ENCODE data around the gene LHB. TPM values are rescaled to one million over a fixed set of nuclear protein-coding genes. Genes with fewer than 3 reads are reported as not detected.

The LHB gene
- total and polyA plus RNA-seq, 2 of the 4 experiments (the other 2 are of a cell fraction), result not detected

DNA sequence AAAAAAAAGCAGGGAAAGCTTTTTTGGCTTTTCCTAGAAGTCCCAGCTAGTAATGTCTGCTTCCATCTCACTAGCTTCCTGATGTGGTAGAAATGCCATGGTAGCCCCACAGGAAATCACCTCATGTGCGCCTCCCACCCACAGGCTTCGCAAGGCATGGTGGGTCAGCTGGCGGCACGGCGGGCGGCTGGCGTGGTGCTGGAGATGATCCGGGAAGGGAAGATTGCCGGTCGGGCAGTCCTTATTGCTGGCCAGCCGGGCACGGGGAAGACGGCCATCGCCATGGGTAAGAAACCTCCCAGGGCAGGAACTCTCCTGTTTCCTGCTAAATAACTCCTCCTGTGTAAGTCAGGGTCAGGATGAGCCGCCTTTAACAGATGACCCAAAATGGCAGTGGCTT, 12.8 kb downstream of the LHB start:
- H2BK15ac ChIP-seq (ENCODE audit: low read depth, low read length), result no peak overlapping the region
- no peak overlapping the region for H3K14ac ChIP-seq (replicated peaks; ENCODE audit: low read depth, low read length)
- no peak overlapping the region for H3K23ac ChIP-seq (ENCODE audit: low read depth, low read length)
- no peak overlapping the region for H3K18ac ChIP-seq (ENCODE audit: low read depth, low read length)
- H3K36me3 ChIP-seq (ENCODE audit: control insufficient read depth, insufficient read depth, low read length), result peaks cover 36% of the 10 kb centered on the region
- TF ChIP-seq POLR2A (IDR thresholded peaks at IDR 0.05; ENCODE audit: low read depth, low read length) (no peak), BHLHE40 (IDR thresholded peaks at IDR 0.05; ENCODE audit: low read depth, low read length) (no peak), CEBPB (IDR thresholded peaks at IDR 0.05; ENCODE audit: low read depth, low read length) (no peak), RCOR1 (IDR thresholded peaks at IDR 0.05; ENCODE audit: insufficient replicate concordance, low read length) (no peak), RFX5 (IDR thresholded peaks at IDR 0.05; ENCODE audit: low read depth, low read length) (no peak)
- TF ChIP-seq, protein P1, sequence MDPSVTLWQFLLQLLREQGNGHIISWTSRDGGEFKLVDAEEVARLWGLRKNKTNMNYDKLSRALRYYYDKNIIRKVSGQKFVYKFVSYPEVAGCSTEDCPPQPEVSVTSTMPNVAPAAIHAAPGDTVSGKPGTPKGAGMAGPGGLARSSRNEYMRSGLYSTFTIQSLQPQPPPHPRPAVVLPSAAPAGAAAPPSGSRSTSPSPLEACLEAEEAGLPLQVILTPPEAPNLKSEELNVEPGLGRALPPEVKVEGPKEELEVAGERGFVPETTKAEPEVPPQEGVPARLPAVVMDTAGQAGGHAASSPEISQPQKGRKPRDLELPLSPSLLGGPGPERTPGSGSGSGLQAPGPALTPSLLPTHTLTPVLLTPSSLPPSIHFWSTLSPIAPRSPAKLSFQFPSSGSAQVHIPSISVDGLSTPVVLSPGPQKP (IDR thresholded peaks at IDR 0.05; ENCODE audit: borderline replicate concordance, low read depth, low read length), result no peak
- no peak overlapping the region for H2AK9ac ChIP-seq (replicated peaks; ENCODE audit: low read depth, low read length, poor library complexity)
- no peaks in the 10 kb centered on the region for H3K27me3 ChIP-seq (ENCODE audit: control insufficient read depth, insufficient read depth, low read length)
- intact Hi-C loops (cut with micrococcal nuclease) (no loop called here), dilution Hi-C loops (cut with HindIII; ENCODE audit: low sequenced_read_pairs, unreplicated experiment) (no loop called here), in situ Hi-C loops (cut with MboI; ENCODE audit: low sequenced_read_pairs) (no loop called here)
- H3K4me2 ChIP-seq (ENCODE audit: low read depth, low read length), result no peak overlapping the region
- ATAC-seq (ENCODE audit: low read depth) (no peak), DNase-seq (no peak)
- no peak overlapping the region for H4K91ac ChIP-seq (ENCODE audit: insufficient read depth, low read depth, low read length)
- no peak overlapping the region for H2BK120ac ChIP-seq (ENCODE audit: low read depth, low read length)
- H4K20me1 ChIP-seq (ENCODE audit: insufficient read depth, low read length), result peaks cover 9% of the 10 kb centered on the region
- no peaks in the 10 kb centered on the region; the same call in 1 of the 2 replicates for H3K9me1 ChIP-seq (ENCODE audit: insufficient read depth, low read length)
- 100% methylated on average over 5 of the region's 15 CpGs; no CpG with 5 or more reads in 1 of the 2 experiments for WGBS, 2 experiments (ENCODE audit: extremely low coverage in 2 of 2, insufficient read length in 1 of 2)
- H3K27ac ChIP-seq (ENCODE audit: insufficient read depth, low read length), result no peak overlapping the region
- CTCF ChIA-PET, result interaction anchor here (1.9 kb wide), 1 partner anchor 11 kb away, joined by 5 read pairs; the partner anchor contains the start of genes GYS1 and RUVBL2
- H4K8ac ChIP-seq (ENCODE audit: low read depth in 2 of 2, low read length in 2 of 2), result no peak overlapping the region
- no peaks in the 10 kb centered on the region for H3K4me1 ChIP-seq (ENCODE audit: control insufficient read depth, insufficient read depth, low read length)
- H2AK5ac ChIP-seq (ENCODE audit: low read depth, low read length), result no peak overlapping the region
- H4K5ac ChIP-seq (ENCODE audit: low read depth, low read length), result no peak overlapping the region
- peaks cover 0 to 28% of the 10 kb centered on the region in 2 experiments; a peak in 3 of 4 replicates for H3K79me1 ChIP-seq (ENCODE audit: low read depth in 1 of 2, low read length in 2 of 2)
- POLR2A ChIA-PET (ENCODE audit: unreplicated experiment), result interaction anchor here (0.7 kb wide), 1 partner anchor 279 kb away, joined by 4 read pairs; no protein-coding TSS in a partner anchor
- no peak overlapping the region for H3K56ac ChIP-seq (ENCODE audit: extremely low read depth, insufficient read depth, low read length)
- no peak overlapping the region for H3K4me3 ChIP-seq (ENCODE audit: insufficient read depth, low read depth, low read length)
- BruUV-seq (replicated peaks), result no TSS peak
- H3K9me3 ChIP-seq (ENCODE audit: control insufficient read depth, insufficient read depth, low read length), result no peaks in the 10 kb centered on the region
- no peak overlapping the region for H2BK20ac ChIP-seq (ENCODE audit: low read depth, low read length)
- H3K4ac ChIP-seq (ENCODE audit: low read depth, low read length), result no peak overlapping the region
- H2BK5ac ChIP-seq (ENCODE audit: low read depth, low read length, poor library complexity, severe bottlenecking), result no peak overlapping the region
- no peak overlapping the region for H2AFZ ChIP-seq (replicated peaks; ENCODE audit: low read length, poor library complexity)
- H3K9ac ChIP-seq (ENCODE audit: low read depth, low read length), result no peak overlapping the region

Data from IMR-90 (cell line).